Smooth muscle cell (in vitro differentiated cells): ENCODE results near the gene HOXC10. TPM values are rescaled to one million over a fixed set of nuclear protein-coding genes. Genes with fewer than 3 reads are reported as not detected.

Source experiments
- DNase-seq: peaks from one replicate; lab custom pipeline; 2025; ENCODE audit not compliant: unreplicated experiment; lab: John Stamatoyannopoulos, UW
- H2AFZ ChIP-seq: fragments of 200-600 bp; sonication (generic); 2 replicates; pipeline ENCODE4 v1.6.0; 2016; ENCODE audit warnings: antibody characterized with exemption, low read depth, mild to moderate bottlenecking
- H3F3A ChIP-seq: fragments of 200-600 bp; sonication (generic); 2 replicates; pipeline ENCODE4 v1.6.0; 2017; ENCODE audit warnings: antibody characterized with exemption, low read depth
- H3K27ac ChIP-seq: fragments of 200-600 bp; sonication (generic); 2 replicates; pipeline ENCODE4 v1.5.1; 2016; ENCODE audit warnings: low read depth, mild to moderate bottlenecking
- H3K27me3 ChIP-seq: fragments of 200-600 bp; sonication (generic); 2 replicates; pipeline ENCODE4 v1.6.1; 2016; ENCODE audit warnings: low read depth, mild to moderate bottlenecking
- H3K36me3 ChIP-seq: fragments of 200-600 bp; sonication (generic); 2 replicates; pipeline ENCODE4 v1.5.1; 2016; ENCODE audit warnings: low read depth
- H3K4me1 ChIP-seq: fragments of 200-600 bp; sonication (generic); 2 replicates; pipeline ENCODE4 v1.5.1; 2016; ENCODE audit warnings: low read depth
- H3K4me2 ChIP-seq: fragments of 200-600 bp; sonication (generic); 2 replicates; pipeline ENCODE4 v1.6.0; 2016; ENCODE audit warnings: mild to moderate bottlenecking
- H3K4me3 ChIP-seq: fragments of 200-600 bp; sonication (generic); 2 replicates; pipeline ENCODE4 v1.5.1; 2016; ENCODE audit warnings: mild to moderate bottlenecking
- H3K79me2 ChIP-seq: fragments of 200-600 bp; sonication (generic); 2 replicates; pipeline ENCODE4 v1.6.0; 2016; ENCODE audit warnings: low read depth, mild to moderate bottlenecking
- H3K9ac ChIP-seq: fragments of 200-600 bp; sonication (generic); 2 replicates; pipeline ENCODE4 v1.6.0; 2016; ENCODE audit warnings: low read depth
- H3K9me3 ChIP-seq: fragments of 200-600 bp; sonication (generic); replicated peaks from 2 replicates; pipeline ENCODE4 v1.5.1; 2016; ENCODE audit warnings: low read depth
- H4K20me1 ChIP-seq: fragments of 200-600 bp; sonication (generic); 2 replicates; pipeline ENCODE4 v1.6.0; 2016; ENCODE audit warnings: low read depth
- WGBS: methylation state at CpG from one replicate; pipeline ENCODE4 v1.1.7; 2016; ENCODE audit warnings: low lambda C conversion rate; 5-methylcytosine and 5-hydroxymethylcytosine counted together
- polyA plus RNA-seq: library from polyadenylated mRNA; unstranded; fragments of >200 nt; fragmentation: Nextera tagmentation; extraction: Ambion mirVana; gene quantifications from 2 replicates; pipeline ENCODE4 v1.2.1, GENCODE V29; 2016
- total RNA-seq: library from RNA; depleted of rRNA; stranded (reverse); fragments of >200 nt; gene quantifications from 2 replicates; pipeline ENCODE4 v1.2.3, GENCODE V29; 2014
- TF ChIP-seq, protein P1 (sequence below): fragments of 200-600 bp; sonication (generic); IDR thresholded peaks from 2 replicates; pipeline ENCODE4 v1.5.1; 2017; ENCODE audit warnings: borderline replicate concordance, mild to moderate bottlenecking, antibody characterized with exemption; ENCODE audit not compliant: insufficient read depth, poor library complexity, severe bottlenecking

HOXC10 gene
- total and polyA plus RNA-seq, 2 experiments from 2014 or later, result 0.66 TPM; not detected in 1

DNA sequence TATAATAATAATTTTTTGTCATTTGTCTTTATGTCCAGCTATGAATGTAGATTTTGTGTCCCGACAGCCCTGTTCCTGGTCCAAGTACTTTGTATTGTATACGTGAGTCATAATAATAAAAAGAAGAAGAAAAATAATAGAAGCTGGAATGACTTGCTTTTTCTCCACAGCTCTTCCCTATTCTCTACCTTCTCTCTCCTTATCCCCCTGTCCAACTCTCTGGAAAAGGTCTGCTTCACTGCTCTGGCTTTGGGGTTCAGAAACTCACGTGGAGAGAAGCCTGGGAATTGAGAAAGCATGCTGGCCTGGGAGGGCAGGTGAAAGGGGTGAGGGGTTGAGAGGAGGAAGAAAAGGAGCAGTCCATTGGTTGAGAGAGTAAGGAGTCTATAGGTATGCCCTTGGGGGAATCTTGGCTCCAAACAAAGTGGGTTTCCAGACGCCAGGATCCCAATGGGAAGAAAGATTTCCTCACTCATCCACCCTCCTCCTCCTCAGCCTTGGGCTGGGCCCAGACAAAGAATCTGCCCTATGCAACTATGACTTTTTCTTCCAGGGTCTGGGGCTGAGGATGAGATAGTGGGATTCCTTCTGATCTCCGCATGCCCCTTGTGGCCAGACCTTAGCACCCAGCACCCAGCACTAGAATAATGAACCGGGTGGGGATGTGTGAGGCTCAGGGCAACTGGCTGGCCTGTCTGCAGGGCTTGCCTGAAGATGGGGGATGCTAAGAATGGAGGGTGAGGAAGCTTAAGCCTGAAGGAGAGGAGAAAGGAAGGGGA is 27.9 kb downstream of the HOXC10 start:
- Histone ChIP-seq H4K20me1 (no peaks in the 10 kb centered on the region), H3K27ac (no peak overlapping the region), H3K27me3 (peaks cover 95% of the 10 kb centered on the region), H3K36me3 (no peaks in the 10 kb centered on the region), H3K79me2 (no peaks in the 10 kb centered on the region), H3K9ac (no peak overlapping the region), H3K4me3 (no peak overlapping the region), H2AFZ (no peak overlapping the region), H3K9me3 (no peaks in the 10 kb centered on the region), H3F3A (no peaks in the 10 kb centered on the region), H3K4me1 (peaks cover 3% of the 10 kb centered on the region), H3K4me2 (no peak overlapping the region)
- WGBS, result 31% methylated on average over 6 of the region's 6 CpGs
- TF ChIP-seq, protein P1, sequence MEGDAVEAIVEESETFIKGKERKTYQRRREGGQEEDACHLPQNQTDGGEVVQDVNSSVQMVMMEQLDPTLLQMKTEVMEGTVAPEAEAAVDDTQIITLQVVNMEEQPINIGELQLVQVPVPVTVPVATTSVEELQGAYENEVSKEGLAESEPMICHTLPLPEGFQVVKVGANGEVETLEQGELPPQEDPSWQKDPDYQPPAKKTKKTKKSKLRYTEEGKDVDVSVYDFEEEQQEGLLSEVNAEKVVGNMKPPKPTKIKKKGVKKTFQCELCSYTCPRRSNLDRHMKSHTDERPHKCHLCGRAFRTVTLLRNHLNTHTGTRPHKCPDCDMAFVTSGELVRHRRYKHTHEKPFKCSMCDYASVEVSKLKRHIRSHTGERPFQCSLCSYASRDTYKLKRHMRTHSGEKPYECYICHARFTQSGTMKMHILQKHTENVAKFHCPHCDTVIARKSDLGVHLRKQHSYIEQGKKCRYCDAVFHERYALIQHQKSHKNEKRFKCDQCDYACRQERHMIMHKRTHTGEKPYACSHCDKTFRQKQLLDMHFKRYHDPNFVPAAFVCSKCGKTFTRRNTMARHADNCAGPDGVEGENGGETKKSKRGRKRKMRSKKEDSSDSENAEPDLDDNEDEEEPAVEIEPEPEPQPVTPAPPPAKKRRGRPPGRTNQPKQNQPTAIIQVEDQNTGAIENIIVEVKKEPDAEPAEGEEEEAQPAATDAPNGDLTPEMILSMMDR, result no peak
- no peak for DNase-seq

DNA sequence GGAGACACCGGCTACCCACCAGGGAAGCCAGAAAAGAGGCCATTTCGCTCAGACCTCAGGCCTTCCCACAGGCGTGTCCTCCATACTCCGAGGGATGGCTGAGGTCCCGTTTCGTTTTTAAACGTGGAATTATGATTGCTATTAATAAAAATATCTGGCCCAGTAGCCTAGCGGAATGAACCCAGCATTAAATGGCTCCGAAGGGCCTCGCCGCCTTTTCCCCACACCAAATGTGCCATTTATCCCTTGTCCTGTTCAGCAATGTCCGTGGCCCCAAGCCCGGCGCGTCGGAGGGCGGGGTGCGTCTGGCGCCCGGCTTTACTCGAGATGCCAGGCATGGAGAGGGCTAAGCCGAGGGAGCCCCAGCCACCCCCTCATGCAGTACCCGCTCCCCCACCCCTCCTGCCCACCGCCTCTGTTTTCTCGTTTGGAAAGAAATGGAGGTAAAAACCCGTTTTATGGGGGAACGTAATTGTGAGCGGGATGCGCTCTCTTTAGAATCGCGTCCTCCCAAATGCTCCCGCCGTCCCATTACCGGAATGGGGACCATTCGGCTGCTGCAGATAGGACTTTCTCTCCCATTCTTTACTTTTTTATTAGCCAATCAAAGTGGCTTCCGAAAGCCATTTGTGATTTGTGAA is 29.6 kb downstream of the HOXC10 start:
- Histone ChIP-seq H3K4me2 (peak overlapping the region; percentile 54), H3K9ac (no peak overlapping the region), H4K20me1 (no peaks in the 10 kb centered on the region), H3K4me3 (peak overlapping the region; percentile 15), H3K9me3 (no peaks in the 10 kb centered on the region), H3K27me3 (peaks cover 90% of the 10 kb centered on the region), H3K79me2 (no peaks in the 10 kb centered on the region), H2AFZ (no peak overlapping the region), H3K4me1 (peaks cover 3% of the 10 kb centered on the region), H3K27ac (no peak overlapping the region), H3F3A (no peaks in the 10 kb centered on the region), H3K36me3 (no peaks in the 10 kb centered on the region)
- TF ChIP-seq, protein P1, result no peak
- WGBS, result 17% methylated on average over 36 of the region's 36 CpGs
- DNase-seq, result no peak

DNA sequence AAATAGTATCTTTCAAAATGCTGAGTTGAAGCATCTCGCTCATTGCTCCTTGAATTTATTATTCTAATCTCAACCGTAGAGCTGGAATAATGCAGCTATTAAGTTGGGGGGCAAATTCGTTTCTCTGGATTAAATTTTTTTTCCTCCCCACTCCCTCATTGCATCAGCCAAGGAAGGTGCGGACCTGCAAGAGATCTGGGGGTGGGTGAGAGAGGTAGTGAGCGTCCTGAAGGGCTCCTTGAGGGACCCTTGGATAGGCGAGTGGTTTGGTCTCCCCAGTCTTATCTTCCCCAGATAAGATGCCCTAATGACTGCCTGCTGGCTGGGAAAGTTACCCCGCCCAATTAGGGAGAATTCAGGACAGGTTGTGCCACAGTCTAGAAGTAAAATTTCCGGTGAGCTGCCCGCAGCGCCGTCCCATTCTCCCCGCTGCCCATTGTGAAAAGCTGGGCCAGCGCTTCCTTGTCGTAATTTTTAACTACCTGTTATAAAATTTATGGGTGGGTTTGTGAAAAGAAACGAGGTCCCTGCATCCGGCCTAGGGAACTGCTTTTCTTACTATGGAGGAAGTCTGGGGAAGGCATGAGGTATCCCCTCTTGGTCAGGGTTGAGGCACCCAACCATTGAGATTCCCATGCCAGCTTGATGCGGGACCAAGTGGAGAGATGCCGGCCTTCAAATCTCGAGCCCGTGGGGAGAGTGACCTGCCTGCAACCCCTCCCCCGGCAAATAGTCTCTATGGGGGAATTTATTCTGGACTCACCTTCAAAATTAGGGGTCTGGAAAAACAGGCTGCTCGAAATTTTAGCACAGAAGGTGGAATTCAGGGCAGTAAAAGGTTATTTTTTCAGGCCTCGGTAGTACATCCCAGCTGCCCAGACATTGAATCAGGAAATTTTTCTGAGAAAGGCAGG is 30.3 kb downstream of the HOXC10 start:
- no peak overlapping the region for H2AFZ ChIP-seq
- WGBS, result 24% methylated on average over 23 of the region's 23 CpGs
- DNase-seq, result no peak
- no peak overlapping the region for H3K9ac ChIP-seq
- H3K4me2 ChIP-seq, result peak overlapping the region; percentile 54
- no peaks in the 10 kb centered on the region for H3K9me3 ChIP-seq
- TF ChIP-seq, protein P1, result no peak
- H3K4me3 ChIP-seq, result peak overlapping the region; percentile 15
- no peak overlapping the region for H3K27ac ChIP-seq
- no peaks in the 10 kb centered on the region for H3F3A ChIP-seq
- no peaks in the 10 kb centered on the region for H4K20me1 ChIP-seq
- H3K4me1 ChIP-seq, result peaks cover 3% of the 10 kb centered on the region
- H3K79me2 ChIP-seq, result no peaks in the 10 kb centered on the region
- peaks cover 90% of the 10 kb centered on the region for H3K27me3 ChIP-seq
- H3K36me3 ChIP-seq, result no peaks in the 10 kb centered on the region
